Esophagus muscularis mucosa (tissue), 4 donors: ENCODE measurements around the gene HEATR5B. TPM values are rescaled to one million over a fixed set of nuclear protein-coding genes. Genes with fewer than 3 reads are reported as not detected.
A peak's percentile ranks its signal among the peaks of the same experiment; 100 is the strongest.

Experiments
- DNase-seq: peaks from one replicate; pipeline ENCODE4 v3.0.0-alpha.2; 2017; ENCODE audit errors: extremely low spot score
- H3K27ac ChIP-seq, 4 donors: fragments of 200-600 bp; sonication (generic); replicated peaks in 1 of 4; 1 replicate in 3 of 4; 2 replicates in 1 of 4; pipeline ENCODE4 v1.5.1; 2016 to 2019; ENCODE audit warnings: mild to moderate bottlenecking in 1 of 4
- H3K27me3 ChIP-seq, 4 donors: fragments of 200-600 bp; sonication (generic); one replicate each; pipeline versions ENCODE4 v1.5.1 to v1.6.0; 2016 to 2019
- H3K36me3 ChIP-seq, 4 donors: fragments of 200-600 bp; sonication (generic); one replicate each; pipeline ENCODE4 v1.5.1; 2016 to 2019
- H3K4me1 ChIP-seq, 4 donors: fragments of 200-600 bp; sonication (generic); one replicate each; pipeline ENCODE4 v1.5.1; 2016 to 2019
- H3K4me3 ChIP-seq, 4 donors: fragments of 200-600 bp; sonication (generic); 1 replicate in 2 of 4; 2 replicates in 2 of 4; pipeline ENCODE4 v1.5.1; 2016 to 2019; ENCODE audit warnings: mild to moderate bottlenecking in 4 of 4, moderate library complexity in 1 of 4
- H3K9me3 ChIP-seq, 4 donors: fragments of 200-600 bp; sonication (generic); 1 replicate in 3 of 4; 2 replicates in 1 of 4; pipeline ENCODE4 v1.5.1; 2016 to 2019
- EP300 ChIP-seq: sonication (generic); formaldehyde crosslinking; IDR thresholded peaks from one replicate; pipeline ENCODE4 v1.6.1; 2017; ENCODE audit warnings: antibody characterized with exemption
- POLR2A ChIP-seq: fragments of 450-650 bp; IDR thresholded peaks from one replicate; pipeline ENCODE4 v1.6.1; 2017; ENCODE audit warnings: antibody characterized with exemption, moderate library complexity, mild to moderate bottlenecking, low read depth
- POLR2AphosphoS5 ChIP-seq, 2 donors: sonication (generic); formaldehyde crosslinking; IDR thresholded peaks; one replicate each; pipeline ENCODE4 v1.6.1; 2017; ENCODE audit warnings: antibody characterized with exemption in 2 of 2
- WGBS: methylation state at CpG from one replicate; pipeline ENCODE4 v1.1.5; 2018; 5-methylcytosine and 5-hydroxymethylcytosine counted together
- intact Hi-C: fragments of 100-400 bp; cut with DNase I; formaldehyde crosslinking; loops from one replicate; pipeline ENCODE4 v1.15.1; 2023
- total RNA-seq, 4 donors: library from RNA; depleted of rRNA; stranded (reverse); fragments of >200 nt; gene quantifications; one replicate each; pipeline versions ENCODE4 v1.1.0 to v1.2.1, GENCODE V29; 2016
- TF ChIP-seq, protein P1 (sequence below), 3 experiments: fragments of 200-600 bp in 2 of 3; fragments of 450-650 bp in 1 of 3; sonication (generic) in 2 of 3; IDR thresholded peaks; one replicate each; pipeline ENCODE4 v1.5.1; 2017 to 2019; ENCODE audit warnings: antibody characterized with exemption in 3 of 3, mild to moderate bottlenecking in 2 of 3, moderate library complexity in 1 of 3

HEATR5B gene
- total RNA-seq, 4 donors from 2014 or later, result 14.6 to 21.2 (median 16.7) TPM

DNA sequence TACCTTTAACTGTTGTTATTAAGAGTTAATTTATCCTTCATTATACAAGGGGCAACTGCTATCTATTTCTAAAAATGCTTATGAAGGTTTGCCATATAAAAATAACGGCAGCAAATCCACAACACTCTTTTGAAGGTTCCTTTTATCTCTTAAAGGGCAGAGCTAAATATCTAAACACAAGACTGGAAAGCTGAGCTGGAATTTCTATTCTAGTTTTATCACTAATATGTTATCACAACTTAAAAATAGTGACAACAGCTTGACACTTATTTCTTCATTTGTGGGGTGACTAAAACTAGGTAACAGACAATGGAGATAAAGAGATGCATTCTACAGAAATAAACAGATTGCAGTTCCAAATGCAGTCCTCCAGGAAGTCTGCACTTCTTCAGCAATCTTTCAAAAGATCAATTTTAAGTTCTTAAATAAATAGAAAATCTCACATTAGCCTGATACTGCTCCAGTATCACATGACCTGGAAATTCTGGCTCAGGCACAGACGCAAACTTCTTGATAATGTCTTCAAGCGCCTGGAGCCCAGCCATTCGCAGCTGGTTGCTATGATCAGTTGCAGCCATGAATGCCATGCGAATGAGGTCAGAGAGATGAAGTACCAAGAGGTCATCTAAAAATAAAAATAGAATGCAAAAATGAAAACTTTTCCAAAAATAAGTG is 63.8 kb downstream of the HEATR5B start:
- Histone ChIP-seq H3K27ac (peak overlapping the region in 1 of 4 donors; percentile 37), H3K27me3 (no peaks in the 10 kb centered on the region), H3K4me3 (no peak overlapping the region), H3K9me3 (no peaks in the 10 kb centered on the region), H3K36me3 (peaks cover 22 to 85% (median 61%) of the 10 kb centered on the region in 4 donors), H3K4me1 (peaks cover 8 to 13% (median 9%) of the 10 kb centered on the region in 4 donors)
- intact Hi-C loops, result no loop called here
- 41% methylated on average over 5 of the region's 5 CpGs for WGBS
- no peak for DNase-seq
- TF ChIP-seq EP300, result no peak
- TF ChIP-seq, protein P1, sequence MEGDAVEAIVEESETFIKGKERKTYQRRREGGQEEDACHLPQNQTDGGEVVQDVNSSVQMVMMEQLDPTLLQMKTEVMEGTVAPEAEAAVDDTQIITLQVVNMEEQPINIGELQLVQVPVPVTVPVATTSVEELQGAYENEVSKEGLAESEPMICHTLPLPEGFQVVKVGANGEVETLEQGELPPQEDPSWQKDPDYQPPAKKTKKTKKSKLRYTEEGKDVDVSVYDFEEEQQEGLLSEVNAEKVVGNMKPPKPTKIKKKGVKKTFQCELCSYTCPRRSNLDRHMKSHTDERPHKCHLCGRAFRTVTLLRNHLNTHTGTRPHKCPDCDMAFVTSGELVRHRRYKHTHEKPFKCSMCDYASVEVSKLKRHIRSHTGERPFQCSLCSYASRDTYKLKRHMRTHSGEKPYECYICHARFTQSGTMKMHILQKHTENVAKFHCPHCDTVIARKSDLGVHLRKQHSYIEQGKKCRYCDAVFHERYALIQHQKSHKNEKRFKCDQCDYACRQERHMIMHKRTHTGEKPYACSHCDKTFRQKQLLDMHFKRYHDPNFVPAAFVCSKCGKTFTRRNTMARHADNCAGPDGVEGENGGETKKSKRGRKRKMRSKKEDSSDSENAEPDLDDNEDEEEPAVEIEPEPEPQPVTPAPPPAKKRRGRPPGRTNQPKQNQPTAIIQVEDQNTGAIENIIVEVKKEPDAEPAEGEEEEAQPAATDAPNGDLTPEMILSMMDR (IDR thresholded peaks at IDR 0.05), result no peak
- no peak for TF ChIP-seq POLR2AphosphoS5 (IDR thresholded peaks at IDR 0.05)
- TF ChIP-seq POLR2A, result no peak

DNA sequence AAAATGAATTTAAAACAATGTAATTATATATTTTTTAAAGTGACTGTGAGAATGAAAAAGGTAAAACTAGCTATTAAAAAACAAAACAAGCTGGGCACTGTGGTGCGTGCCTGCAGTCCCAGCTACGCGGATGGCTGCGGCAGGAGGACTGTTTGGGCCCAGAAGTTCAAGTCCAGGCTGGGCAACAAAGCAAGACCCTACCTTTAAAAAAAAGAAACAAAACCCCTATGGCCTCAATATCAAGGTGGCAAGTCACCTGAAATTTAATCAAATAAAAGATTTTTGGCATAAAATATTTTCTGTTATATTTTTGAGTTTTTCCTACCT is 70.9 kb downstream of the HEATR5B start:
- 85% methylated on average over 4 of the region's 4 CpGs for WGBS
- peaks cover 20 to 92% (median 59%) of the 10 kb centered on the region in 4 donors for H3K36me3 ChIP-seq
- H3K27me3 ChIP-seq, result no peaks in the 10 kb centered on the region
- TF ChIP-seq EP300, result no peak
- no peak for TF ChIP-seq POLR2AphosphoS5 (IDR thresholded peaks at IDR 0.05)
- TF ChIP-seq POLR2A, result no peak
- TF ChIP-seq, protein P1 (IDR thresholded peaks at IDR 0.05), result no peak
- no peak for DNase-seq
- no peaks in the 10 kb centered on the region for H3K9me3 ChIP-seq
- H3K4me3 ChIP-seq, result no peak overlapping the region
- intact Hi-C loops, result no loop called here
- H3K27ac ChIP-seq, result no peak overlapping the region
- H3K4me1 ChIP-seq, result no peaks in the 10 kb centered on the region

DNA sequence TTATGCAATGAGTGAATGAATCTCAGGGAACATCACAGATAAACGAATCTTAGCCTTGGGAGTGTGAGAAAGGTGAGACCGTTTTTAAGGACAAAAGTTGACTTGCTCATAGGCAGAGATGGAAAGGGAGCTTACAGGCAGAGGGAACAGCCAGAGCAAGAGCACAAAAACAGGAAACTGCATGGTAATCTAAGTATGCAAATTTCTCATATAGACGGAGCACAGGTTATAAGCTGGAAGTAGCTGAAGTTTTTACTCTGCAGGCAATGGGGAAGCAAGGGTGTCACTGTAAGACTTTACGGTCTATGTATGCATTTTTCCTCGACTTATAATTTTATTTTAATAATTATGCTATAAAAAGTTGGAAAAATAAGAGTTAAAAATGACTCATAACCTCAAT is 73.0 kb downstream of the HEATR5B start:
- TF ChIP-seq EP300, result no peak
- TF ChIP-seq, protein P1 (IDR thresholded peaks at IDR 0.05), result no peak
- no peak for TF ChIP-seq POLR2A
- intact Hi-C loops, result no loop called here
- DNase-seq, result no peak
- H3K4me1 ChIP-seq, result no peaks in the 10 kb centered on the region
- H3K9me3 ChIP-seq, result no peaks in the 10 kb centered on the region
- 71% methylated on average over 5 of the region's 5 CpGs for WGBS
- H3K27ac ChIP-seq, result no peak overlapping the region
- H3K36me3 ChIP-seq, result peaks cover 22 to 92% (median 62%) of the 10 kb centered on the region in 4 donors
- no peaks in the 10 kb centered on the region for H3K27me3 ChIP-seq
- H3K4me3 ChIP-seq, result no peak overlapping the region

DNA sequence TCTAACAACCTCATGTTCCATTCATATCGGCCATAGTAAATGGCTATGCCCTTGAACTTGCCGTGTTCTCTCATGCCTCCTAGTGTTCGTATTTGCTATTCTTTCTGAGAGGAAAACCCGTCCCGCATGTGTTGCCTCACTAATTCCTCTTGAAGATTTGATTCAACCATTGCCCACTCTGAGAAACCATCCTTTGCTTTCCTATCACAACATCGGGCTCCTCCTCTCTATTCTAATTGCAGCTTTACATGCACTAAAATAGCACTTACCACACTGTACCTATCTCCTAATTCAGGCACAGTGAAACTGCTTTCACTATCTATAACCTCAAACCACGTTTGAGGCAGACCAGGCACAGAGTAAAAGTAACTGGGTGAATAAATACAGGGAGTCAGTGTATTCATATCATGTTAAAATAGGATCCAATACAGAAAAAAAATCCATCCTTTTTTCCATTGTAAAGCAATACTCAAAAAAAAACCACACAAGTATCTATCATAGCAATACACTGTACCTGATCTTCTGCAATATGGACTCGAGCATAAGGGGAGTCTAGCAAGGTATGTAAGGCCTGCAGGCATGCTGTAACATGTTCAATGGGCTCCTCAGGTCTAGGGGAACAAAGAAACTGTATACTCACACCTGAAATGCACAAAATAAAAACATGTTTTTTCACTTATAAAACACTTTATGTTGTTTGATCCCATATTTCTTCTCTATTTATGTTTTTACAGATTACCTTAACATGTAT is 78.9 kb downstream of the HEATR5B start:
- H3K27me3 ChIP-seq, result no peaks in the 10 kb centered on the region
- H3K27ac ChIP-seq, result no peak overlapping the region
- no peak for DNase-seq
- H3K4me1 ChIP-seq, result no peaks in the 10 kb centered on the region
- TF ChIP-seq, protein P1 (IDR thresholded peaks at IDR 0.05), result peak in 1 of 3 experiments; percentile 47
- TF ChIP-seq POLR2A, result no peak
- TF ChIP-seq EP300, result no peak
- no peak for TF ChIP-seq POLR2AphosphoS5 (IDR thresholded peaks at IDR 0.05)
- WGBS, result 73% methylated on average over 8 of the region's 8 CpGs
- intact Hi-C loops, result no loop called here
- H3K4me3 ChIP-seq, result no peak overlapping the region
- no peaks in the 10 kb centered on the region for H3K9me3 ChIP-seq
- peaks cover 36 to 95% (median 80%) of the 10 kb centered on the region in 4 donors for H3K36me3 ChIP-seq
